A673 (cell line): ENCODE results near the gene SGSM1. TPM values are rescaled to one million over a fixed set of nuclear protein-coding genes. Genes with fewer than 3 reads are reported as not detected.

Experiments used
- BruUV-seq: library from RNA; stranded (reverse); fragments of 400-500 nt; replicated peaks from 2 replicates; lab custom pipeline; 2021; lab: Mats Ljungman, UMichigan
- CTCF ChIA-PET: fragments of 300-600 bp; sonication (Branson Sonifier 250); formaldehyde crosslinking; loops from one replicate; lab custom pipeline; 2022; ENCODE audit warnings: antibody characterized with exemption; lab: Charles Lee
- POLR2A ChIA-PET: fragments of 300-600 bp; sonication (Branson Sonifier 250); formaldehyde crosslinking; loops from one replicate; lab custom pipeline; 2022; ENCODE audit warnings: antibody characterized with exemption; ENCODE audit not compliant: low non-redundant PET; lab: Charles Lee
- DNase-seq: peaks from one replicate; pipeline ENCODE4 v3.0.0-alpha.2; 2015; ENCODE audit warnings: low spot score
- H3K27ac ChIP-seq: fragments of 200-600 bp; sonication (generic); 2 replicates; pipeline ENCODE4 v1.5.1; 2016; ENCODE audit warnings: mixed run types, low read depth, mild to moderate bottlenecking, mixed read lengths, antibody characterized with exemption, low read length; ENCODE audit not compliant: poor library complexity, severe bottlenecking
- H3K27me3 ChIP-seq: fragments of 200-600 bp; sonication (generic); replicated peaks from 2 replicates; pipeline ENCODE4 v1.6.1; 2017; ENCODE audit warnings: mixed run types, low read depth, mild to moderate bottlenecking, mixed read lengths, antibody characterized with exemption, low read length; ENCODE audit not compliant: insufficient read depth, poor library complexity
- H3K36me3 ChIP-seq: fragments of 200-600 bp; sonication (generic); 2 replicates; pipeline ENCODE4 v1.6.1; 2016; ENCODE audit warnings: mixed run types, mild to moderate bottlenecking, mixed read lengths, antibody characterized with exemption, low read length; ENCODE audit not compliant: insufficient read depth, poor library complexity, severe bottlenecking
- H3K4me1 ChIP-seq: fragments of 200-600 bp; sonication (generic); 2 replicates; pipeline ENCODE4 v1.6.1; 2017; ENCODE audit warnings: mixed run types, mild to moderate bottlenecking, mixed read lengths, antibody characterized with exemption, low read length; ENCODE audit not compliant: insufficient read depth, poor library complexity, severe bottlenecking
- H3K4me3 ChIP-seq: fragments of 200-600 bp; sonication (generic); 2 replicates; pipeline ENCODE4 v1.5.1; 2016; ENCODE audit warnings: low read depth, mixed run types, mild to moderate bottlenecking, mixed read lengths, low read length; ENCODE audit not compliant: poor library complexity, severe bottlenecking
- H3K9me3 ChIP-seq: fragments of 200-600 bp; sonication (generic); 2 replicates; pipeline ENCODE4 v1.6.1; 2016; ENCODE audit warnings: mixed run types, low read depth, mild to moderate bottlenecking, mixed read lengths, antibody characterized with exemption, low read length; ENCODE audit not compliant: poor library complexity, severe bottlenecking
- EZH2 ChIP-seq: fragments of 200-600 bp; sonication (generic); IDR thresholded peaks from 2 replicates; pipeline ENCODE4 v1.6.1; 2017; ENCODE audit warnings: borderline replicate concordance, low read depth, mild to moderate bottlenecking, mixed read lengths, antibody characterized with exemption, low read length; ENCODE audit not compliant: poor library complexity, severe bottlenecking
- intact Hi-C: fragments of 100-400 bp; cut with micrococcal nuclease; formaldehyde crosslinking; loops from one replicate; pipeline ENCODE4 v1.10.0; 2022; ENCODE audit not compliant: unreplicated experiment
- total RNA-seq: library from RNA; stranded (reverse); gene quantifications from 2 replicates; pipeline ENCODE4 v1.2.3, GENCODE V29; 2021
- TF ChIP-seq, protein P1 (sequence below): fragments of 300-800, 200-600 bp; sonication (generic); conservative IDR thresholded peaks from 2 replicates; pipeline ENCODE4 v1.5.1; 2017; ENCODE audit warnings: low read depth, mild to moderate bottlenecking, antibody characterized with exemption, low read length, moderate library complexity, mixed read lengths

Gene SGSM1
- total RNA-seq, 1 experiment from 2014 or later: not detected

DNA sequence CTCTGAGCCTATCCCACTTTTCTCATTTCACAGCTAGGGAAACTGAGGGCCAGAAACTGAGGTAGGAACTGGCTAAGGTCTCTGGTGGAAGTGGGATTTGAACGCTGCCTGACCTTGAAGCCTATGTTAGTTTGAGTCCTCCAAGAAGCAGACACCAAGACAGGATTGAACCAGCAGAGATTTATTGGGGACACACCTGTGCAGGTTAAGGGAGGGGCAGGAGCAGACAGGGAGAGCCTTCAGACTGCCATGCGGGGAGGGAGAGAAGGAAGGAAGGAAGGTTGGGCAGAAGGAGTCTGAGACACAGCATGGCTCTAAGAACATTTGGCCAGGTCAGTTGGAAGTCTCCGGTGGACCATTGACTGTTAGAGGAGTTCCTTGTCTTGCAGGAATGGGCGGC is 59.5 kb downstream of the SGSM1 start:
- intact Hi-C loops: no loop called here
- H3K27me3 ChIP-seq: peaks cover 11% of the 10 kb centered on the region
- POLR2A ChIA-PET: no interaction called here

DNA sequence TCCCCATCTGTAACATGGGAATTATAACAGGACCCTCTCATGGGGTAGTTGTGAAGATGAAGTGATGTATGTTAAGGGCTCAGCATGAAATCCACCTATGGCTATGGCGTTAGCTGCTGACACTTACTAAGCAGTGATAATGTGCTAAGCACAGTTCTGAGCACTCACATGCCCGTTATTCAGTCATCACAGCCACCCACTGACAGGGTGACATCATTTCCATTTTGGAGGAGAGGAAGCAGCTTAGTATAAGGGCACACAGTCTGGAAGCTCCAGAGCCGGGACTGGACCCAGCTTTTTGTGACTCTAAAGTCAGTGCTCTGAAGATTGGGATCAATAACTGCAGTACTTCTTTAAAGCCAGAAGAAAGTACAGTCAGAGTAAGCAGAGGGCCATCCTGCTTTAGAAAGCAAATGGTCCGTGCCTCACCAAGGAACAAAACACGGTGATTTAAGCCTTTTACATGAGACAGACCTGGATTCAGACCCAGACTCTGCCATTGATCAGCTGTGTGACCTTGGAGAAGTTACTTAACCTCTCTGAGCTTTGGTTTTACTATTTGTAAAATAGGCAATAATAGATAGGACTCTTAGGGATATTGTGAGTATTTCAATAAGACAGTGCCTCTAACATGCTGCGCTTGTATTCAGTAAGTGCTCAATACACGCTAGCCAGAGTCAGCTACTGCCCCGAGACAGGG is 61.5 kb downstream of the SGSM1 start:
- H3K27ac ChIP-seq: no peak overlapping the region
- H3K36me3 ChIP-seq: no peaks in the 10 kb centered on the region
- no peaks in the 10 kb centered on the region for H3K4me1 ChIP-seq
- ChIA-PET POLR2A (no interaction called here), CTCF (no interaction called here)
- no peak overlapping the region for H3K4me3 ChIP-seq
- TF ChIP-seq, protein P1, sequence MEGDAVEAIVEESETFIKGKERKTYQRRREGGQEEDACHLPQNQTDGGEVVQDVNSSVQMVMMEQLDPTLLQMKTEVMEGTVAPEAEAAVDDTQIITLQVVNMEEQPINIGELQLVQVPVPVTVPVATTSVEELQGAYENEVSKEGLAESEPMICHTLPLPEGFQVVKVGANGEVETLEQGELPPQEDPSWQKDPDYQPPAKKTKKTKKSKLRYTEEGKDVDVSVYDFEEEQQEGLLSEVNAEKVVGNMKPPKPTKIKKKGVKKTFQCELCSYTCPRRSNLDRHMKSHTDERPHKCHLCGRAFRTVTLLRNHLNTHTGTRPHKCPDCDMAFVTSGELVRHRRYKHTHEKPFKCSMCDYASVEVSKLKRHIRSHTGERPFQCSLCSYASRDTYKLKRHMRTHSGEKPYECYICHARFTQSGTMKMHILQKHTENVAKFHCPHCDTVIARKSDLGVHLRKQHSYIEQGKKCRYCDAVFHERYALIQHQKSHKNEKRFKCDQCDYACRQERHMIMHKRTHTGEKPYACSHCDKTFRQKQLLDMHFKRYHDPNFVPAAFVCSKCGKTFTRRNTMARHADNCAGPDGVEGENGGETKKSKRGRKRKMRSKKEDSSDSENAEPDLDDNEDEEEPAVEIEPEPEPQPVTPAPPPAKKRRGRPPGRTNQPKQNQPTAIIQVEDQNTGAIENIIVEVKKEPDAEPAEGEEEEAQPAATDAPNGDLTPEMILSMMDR: no peak
- DNase-seq: no peak
- H3K9me3 ChIP-seq: no peaks in the 10 kb centered on the region
- BruUV-seq: no TSS peak
- intact Hi-C loops: no loop called here
- peaks cover 11% of the 10 kb centered on the region for H3K27me3 ChIP-seq

More for the DNA sequence above, 59.5 kb downstream of the SGSM1 start:
- Histone ChIP-seq H3K4me3 (no peak overlapping the region), H3K9me3 (no peaks in the 10 kb centered on the region), H3K36me3 (no peaks in the 10 kb centered on the region), H3K27ac (no peak overlapping the region), H3K4me1 (no peaks in the 10 kb centered on the region)
- no peak for DNase-seq
- CTCF ChIA-PET: no interaction called here
- no TSS peak for BruUV-seq
- TF ChIP-seq, protein P1: no peak
- TF ChIP-seq EZH2: no peak

DNA sequence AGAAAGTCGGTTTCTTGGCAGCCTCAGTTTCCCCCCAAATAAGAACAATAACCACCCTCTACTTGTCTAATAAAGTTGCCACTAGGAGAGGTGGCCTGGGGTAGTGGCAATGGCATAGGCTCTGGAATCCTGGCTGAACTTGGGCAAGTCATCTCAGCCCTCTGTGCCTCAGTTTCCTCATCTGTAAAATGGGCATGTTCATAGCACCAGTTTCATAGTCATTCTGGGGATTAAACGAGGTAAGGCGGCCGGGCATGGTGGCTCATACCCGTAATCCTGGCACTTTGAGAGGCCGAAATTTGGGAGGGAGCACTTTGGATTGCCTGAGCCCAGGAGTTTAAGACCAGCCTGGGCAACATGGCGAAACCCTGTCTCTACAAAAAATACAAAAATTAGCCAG is 63.0 kb downstream of the SGSM1 start:
- H3K36me3 ChIP-seq: no peaks in the 10 kb centered on the region
- no peaks in the 10 kb centered on the region for H3K4me1 ChIP-seq
- H3K4me3 ChIP-seq: no peak overlapping the region
- intact Hi-C loops: no loop called here
- no peaks in the 10 kb centered on the region for H3K9me3 ChIP-seq
- TF ChIP-seq EZH2: no peak
- TF ChIP-seq, protein P1: no peak
- CTCF ChIA-PET: no interaction called here
- BruUV-seq: no TSS peak
- DNase-seq: no peak
- POLR2A ChIA-PET: no interaction called here
- H3K27ac ChIP-seq: no peak overlapping the region
- peaks cover 9% of the 10 kb centered on the region for H3K27me3 ChIP-seq
